ENCODE data around the gene FASN. TPM values are rescaled to one million over a fixed set of nuclear protein-coding genes. Genes with fewer than 3 reads are reported as not detected.

FASN gene
- total RNA-seq, 4 donors from 2014 or later: 72.8 to 302 (median 143) TPM

DNA sequence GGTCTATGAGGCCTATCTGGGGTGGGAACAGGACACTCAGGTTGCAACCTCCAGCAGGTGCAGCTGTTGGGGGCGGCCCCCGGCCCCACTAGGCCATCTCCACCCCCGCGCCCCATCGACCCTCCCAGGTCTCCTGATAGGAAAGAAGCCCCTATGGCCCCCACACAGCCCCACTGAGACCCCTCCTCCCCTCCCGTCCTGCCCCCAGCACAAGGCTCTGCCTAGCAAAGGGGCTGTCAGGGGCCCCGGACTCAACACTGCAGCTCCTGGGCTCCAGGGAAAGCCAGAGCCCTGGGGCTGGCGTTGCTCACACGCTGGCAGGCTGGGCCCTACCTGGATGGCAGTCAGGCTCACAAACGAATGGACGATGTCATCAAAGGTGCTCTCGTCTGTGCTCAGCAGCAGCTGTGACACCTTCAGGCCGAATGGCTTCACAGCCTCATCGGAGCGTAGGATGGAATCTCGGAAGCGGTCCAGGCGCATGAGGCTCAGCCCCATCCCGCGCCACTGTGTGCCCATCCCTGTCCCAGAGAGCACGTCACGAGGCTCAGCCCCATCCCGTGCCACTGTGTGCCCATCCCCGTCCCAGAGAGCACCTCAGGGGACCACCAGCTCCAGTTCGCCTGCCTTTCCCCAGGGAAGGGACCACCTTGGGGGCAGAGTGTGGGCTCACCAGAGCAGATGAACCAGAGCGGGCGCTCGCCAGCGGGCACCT lies 7.3 kb downstream of the FASN start:
- Histone ChIP-seq H3K27ac (no peak overlapping the region), H3K36me3 (peaks cover 93 to 100% (median 94%) of the 10 kb centered on the region in 3 donors), H3K4me3 (no peak overlapping the region), H3K27me3 (no peaks in the 10 kb centered on the region), H3K9me3 (no peaks in the 10 kb centered on the region), H3K4me1 (peaks cover 0 to 8% (median 4%) of the 10 kb centered on the region in 3 donors)
- intact Hi-C loops (cut with DNase I): no loop called here
- TF ChIP-seq, protein P1, sequence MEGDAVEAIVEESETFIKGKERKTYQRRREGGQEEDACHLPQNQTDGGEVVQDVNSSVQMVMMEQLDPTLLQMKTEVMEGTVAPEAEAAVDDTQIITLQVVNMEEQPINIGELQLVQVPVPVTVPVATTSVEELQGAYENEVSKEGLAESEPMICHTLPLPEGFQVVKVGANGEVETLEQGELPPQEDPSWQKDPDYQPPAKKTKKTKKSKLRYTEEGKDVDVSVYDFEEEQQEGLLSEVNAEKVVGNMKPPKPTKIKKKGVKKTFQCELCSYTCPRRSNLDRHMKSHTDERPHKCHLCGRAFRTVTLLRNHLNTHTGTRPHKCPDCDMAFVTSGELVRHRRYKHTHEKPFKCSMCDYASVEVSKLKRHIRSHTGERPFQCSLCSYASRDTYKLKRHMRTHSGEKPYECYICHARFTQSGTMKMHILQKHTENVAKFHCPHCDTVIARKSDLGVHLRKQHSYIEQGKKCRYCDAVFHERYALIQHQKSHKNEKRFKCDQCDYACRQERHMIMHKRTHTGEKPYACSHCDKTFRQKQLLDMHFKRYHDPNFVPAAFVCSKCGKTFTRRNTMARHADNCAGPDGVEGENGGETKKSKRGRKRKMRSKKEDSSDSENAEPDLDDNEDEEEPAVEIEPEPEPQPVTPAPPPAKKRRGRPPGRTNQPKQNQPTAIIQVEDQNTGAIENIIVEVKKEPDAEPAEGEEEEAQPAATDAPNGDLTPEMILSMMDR (IDR thresholded peaks at IDR 0.05): no peak
- TF ChIP-seq POLR2A (IDR thresholded peaks at IDR 0.05): no peak
- 88% methylated on average over 3 to 14 of the region's 29 CpGs for WGBS, 2 donors
- no peak for DNase-seq

DNA sequence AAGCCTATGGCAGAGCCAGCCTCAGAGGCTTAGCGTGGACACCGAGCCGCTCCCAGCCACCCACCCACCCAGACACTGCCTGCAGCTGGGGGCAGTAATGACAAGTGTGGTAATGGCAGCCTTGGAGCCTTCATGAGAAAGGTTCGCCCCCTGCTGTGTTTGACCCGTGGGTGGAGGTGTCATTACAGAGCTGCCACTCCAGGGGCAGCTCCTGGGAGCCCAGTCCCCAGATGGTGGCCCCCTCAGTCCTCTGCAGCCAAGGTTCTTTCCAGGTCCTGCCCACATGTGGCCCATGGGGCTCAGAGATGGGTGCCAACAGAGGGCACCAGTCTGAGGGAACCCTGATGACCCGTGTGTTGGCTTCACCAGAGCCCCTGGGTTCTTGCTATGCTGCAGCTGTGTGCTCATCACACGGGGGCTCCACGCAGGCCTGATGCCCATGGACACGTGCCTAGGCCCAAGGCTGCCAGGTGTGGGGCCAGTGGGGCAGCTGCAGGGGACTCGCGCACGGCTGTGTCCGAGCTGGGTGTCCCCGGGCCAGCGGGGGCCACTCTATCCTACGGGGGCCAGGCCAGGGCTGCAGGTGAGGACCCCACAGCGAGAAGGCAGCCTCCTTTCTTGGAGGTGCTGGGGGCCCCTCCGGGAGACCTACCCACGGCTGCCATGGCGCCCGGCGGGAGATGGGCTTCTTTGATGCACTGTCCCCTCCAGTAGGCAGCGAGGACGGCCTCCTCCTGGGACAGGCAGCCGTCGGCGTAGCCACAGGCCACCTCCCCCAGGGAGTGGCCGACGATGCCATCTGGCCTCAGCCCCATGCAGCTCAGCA lies 8.1 kb downstream of the FASN start:
- H3K4me1 ChIP-seq: no peaks in the 10 kb centered on the region
- H3K9me3 ChIP-seq: no peaks in the 10 kb centered on the region
- no peaks in the 10 kb centered on the region for H3K27me3 ChIP-seq
- intact Hi-C loops (cut with DNase I): no loop called here
- DNase-seq: no peak
- no peak overlapping the region for H3K27ac ChIP-seq
- 89% methylated on average over 5 of the region's 29 CpGs; no CpG with 5 or more reads in 1 of the 2 donors for WGBS, 2 donors
- no peak overlapping the region for H3K4me3 ChIP-seq
- peaks cover 95 to 100% (median 96%) of the 10 kb centered on the region in 3 donors for H3K36me3 ChIP-seq
- TF ChIP-seq POLR2A (IDR thresholded peaks at IDR 0.05): no peak
- TF ChIP-seq, protein P1 (IDR thresholded peaks at IDR 0.05): no peak

DNA sequence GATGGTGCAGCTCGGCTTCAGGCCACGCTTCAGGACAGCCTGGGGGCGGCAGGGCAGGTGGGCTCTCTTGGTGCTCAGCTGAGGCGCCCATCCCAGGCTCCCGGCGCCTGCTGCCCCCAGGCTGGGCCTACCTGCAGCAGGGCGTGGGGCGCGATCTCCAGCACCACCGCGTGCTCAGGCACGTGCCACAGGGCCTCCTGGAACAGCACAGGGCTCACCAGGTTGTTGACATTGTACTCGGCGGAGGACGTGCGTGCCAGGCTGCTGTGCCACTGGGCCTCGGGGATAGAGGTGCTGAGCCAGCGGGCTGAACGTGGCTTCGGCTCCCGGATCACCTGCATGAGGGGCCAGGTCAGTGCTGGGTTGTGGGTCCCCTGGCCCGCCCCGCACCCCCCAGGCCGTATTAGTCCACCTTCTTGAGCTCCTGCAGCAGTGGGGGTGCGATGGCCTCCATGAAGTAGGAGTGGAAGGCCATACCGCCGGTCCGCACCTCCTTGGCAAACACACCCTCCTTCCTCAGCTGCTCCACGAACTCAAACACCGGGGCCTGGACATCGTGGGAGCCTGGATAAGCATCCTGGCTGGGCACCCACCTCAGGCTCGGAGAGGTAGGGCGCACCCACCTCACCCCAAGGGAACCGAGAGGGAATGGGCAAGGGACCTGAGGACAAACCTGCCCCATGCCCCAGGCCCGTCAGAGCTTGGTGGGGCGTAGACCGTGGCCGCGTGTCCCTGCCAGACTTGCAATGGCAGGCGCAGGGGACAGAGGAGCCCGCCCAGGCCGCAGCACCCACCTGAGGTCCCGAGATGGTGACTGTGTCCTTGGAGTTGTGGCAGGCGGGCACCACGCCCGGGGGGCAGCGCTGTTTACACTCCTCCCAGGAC lies 9.0 kb downstream of the FASN start:
- TF ChIP-seq POLR2A (IDR thresholded peaks at IDR 0.05): no peak
- TF ChIP-seq, protein P1 (IDR thresholded peaks at IDR 0.05): no peak
- WGBS, 2 donors: 97% methylated on average over 7 of the region's 47 CpGs; no CpG with 5 or more reads in 1 of the 2 donors
- H3K9me3 ChIP-seq: no peaks in the 10 kb centered on the region

DNA sequence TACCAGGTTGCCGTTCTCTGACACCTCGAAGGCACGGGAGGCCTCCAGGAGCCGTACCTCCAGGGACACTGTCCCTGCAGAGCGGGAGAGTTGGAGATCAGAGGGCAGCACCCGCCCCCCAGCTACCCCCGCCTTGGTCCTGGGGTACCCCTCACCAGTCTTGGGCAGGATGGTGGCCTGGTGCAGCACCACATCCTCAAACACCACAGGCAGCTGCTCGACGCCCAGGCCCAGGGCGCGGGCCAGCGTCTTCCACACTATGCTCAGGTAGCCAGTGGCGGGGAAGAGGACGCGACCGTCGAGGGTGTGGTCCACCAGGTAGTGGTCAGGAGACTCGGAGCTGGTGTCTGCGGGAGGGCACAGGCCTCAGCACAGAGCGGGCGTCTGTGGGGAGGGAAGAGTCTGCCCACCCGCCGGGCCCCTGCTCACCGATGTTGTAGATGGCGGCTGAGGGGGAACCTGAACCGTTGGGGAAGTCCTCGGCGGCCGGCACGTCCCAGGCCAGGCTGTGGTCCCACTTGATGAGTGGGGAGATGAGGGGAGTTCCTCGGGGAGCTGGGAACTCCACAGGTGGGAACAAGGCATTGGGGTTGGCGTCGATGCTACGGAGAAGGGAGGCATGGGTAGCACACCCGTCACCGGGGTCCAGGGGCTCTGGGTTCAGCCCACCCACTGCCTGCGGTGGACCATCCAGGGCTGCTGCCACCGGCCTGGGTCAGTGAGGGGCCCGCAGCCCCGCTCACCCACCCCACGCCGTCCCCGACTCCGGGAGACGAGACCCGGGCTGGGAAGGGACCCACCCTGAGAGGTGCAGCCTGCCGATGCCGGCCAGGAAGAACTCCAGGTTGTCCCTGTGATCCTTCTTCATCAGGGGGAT lies 9.8 kb downstream of the FASN start:
- H3K4me3 ChIP-seq: no peak overlapping the region
- 90 to 92% methylated on average over 2 to 7 of the region's 48 CpGs for WGBS, 2 donors
- intact Hi-C loops (cut with DNase I): no loop called here
- no peaks in the 10 kb centered on the region for H3K9me3 ChIP-seq
- no peaks in the 10 kb centered on the region for H3K27me3 ChIP-seq
- H3K4me1 ChIP-seq: no peaks in the 10 kb centered on the region
- no peak overlapping the region for H3K27ac ChIP-seq
- TF ChIP-seq, protein P1 (IDR thresholded peaks at IDR 0.05): no peak
- DNase-seq: no peak
- H3K36me3 ChIP-seq: peaks cover 96 to 100% (median 99%) of the 10 kb centered on the region in 3 donors

More for the DNA sequence above, 9.0 kb downstream of the FASN start:
- Histone ChIP-seq H3K4me3 (no peak overlapping the region), H3K4me1 (no peaks in the 10 kb centered on the region), H3K27me3 (no peaks in the 10 kb centered on the region), H3K27ac (no peak overlapping the region), H3K36me3 (peaks cover 97 to 100% (median 99%) of the 10 kb centered on the region in 3 donors)
- DNase-seq: no peak
- intact Hi-C loops (cut with DNase I): no loop called here
